ENCODE measurements around the gene ENTPD8. TPM values are rescaled to one million over a fixed set of nuclear protein-coding genes. Genes with fewer than 3 reads are reported as not detected.
A peak's percentile ranks its signal among the peaks of the same experiment; 100 is the strongest.

Gene ENTPD8
- not detected for total RNA-seq (2013)
- polyA plus RNA-seq = not detected
- polyA minus RNA-seq = not detected in 2 replicates
- total RNA-seq = 0 to 0.32 (median 0) reads per million in 11 experiments

GRCh38 chr9:137441289-137441934 lies at the start of gene ENTPD8:
Gene ENTPD8 (minus strand): TSS chr9:137441357. CDS start chr9:137438285, 3,072 bp downstream.
- H3K4me3 Mint-ChIP-seq = peak within 1 kb of the TSS in 1 of 2 donors; percentile 84
- H3K27me3 Mint-ChIP-seq (ENCODE audit: low read depth in 3 of 3) = peaks cover 11 to 29% (median 19%) of the 10 kb centered on the region in 3 donors
- no peak for TF ChIP-seq CTCF (IDR thresholded peaks at IDR 0.05)
- Histone ChIP-seq H4K20me1 (ENCODE audit: insufficient read depth, low read length) (no peaks in the 10 kb centered on the region), H3K9me3 (replicated peaks in 1 of 2; ENCODE audit: control insufficient read depth in 1 of 2, insufficient read depth in 1 of 2, low read length in 2 of 2) (peaks cover 0 to 5% of the 10 kb centered on the region in 2 donors), H3K9ac (ENCODE audit: insufficient read depth, low read length, poor library complexity, severe bottlenecking) (no peak within 1 kb of the TSS), H3K4me3 (replicated peaks in 1 of 3; ENCODE audit: low read depth in 2 of 3, low read length in 3 of 3) (peak within 1 kb of the TSS in 1 of 3 experiments; percentile 60), H3K27me3 (ENCODE audit: control insufficient read depth in 2 of 2, insufficient read depth in 2 of 2, low read length in 2 of 2) (peaks cover 5 to 11% of the 10 kb centered on the region in 2 donors), H3K79me2 (ENCODE audit: insufficient read depth, low read length) (no peaks in the 10 kb centered on the region), H2AFZ (ENCODE audit: insufficient read depth, low read depth, low read length, poor library complexity, severe bottlenecking) (no peak within 1 kb of the TSS), H3K4me1 (ENCODE audit: control insufficient read depth in 1 of 2, insufficient read depth in 2 of 2, low read length in 2 of 2) (peaks cover 20 to 24% of the 10 kb centered on the region in 2 donors), H3K4me2 (replicated peaks; ENCODE audit: extremely low read depth, low read length, poor library complexity, severe bottlenecking) (peak within 1 kb of the TSS; percentile 69), H3K27ac (ENCODE audit: low read depth in 1 of 2, low read length in 2 of 2) (no peak within 1 kb of the TSS), H3K36me3 (replicated peaks in 1 of 2; ENCODE audit: control insufficient read depth in 1 of 2, insufficient read depth in 2 of 2, low read length in 2 of 2) (no peaks in the 10 kb centered on the region)
- peaks cover 0 to 6% (median 3%) of the 10 kb centered on the region in 7 donors for H3K9me3 Mint-ChIP-seq
- intact Hi-C loops (cut with micrococcal nuclease) = loop anchor here in 1 of 2 donors (10.0 kb wide), 1 partner anchor 147 kb away; no protein-coding TSS in a partner anchor
- no peak for DNase-seq
- H3K36me3 Mint-ChIP-seq = peaks cover 0 to 2% of the 10 kb centered on the region in 2 donors
- peaks cover 23% of the 10 kb centered on the region for H3K4me1 Mint-ChIP-seq
- H3K27ac Mint-ChIP-seq = no peak within 1 kb of the TSS
- WGBS (ENCODE audit: insufficient coverage) = under 1% methylated on average over 28 of the region's 62 CpGs

GRCh38 chr9:137490532-137491186 lies 49.5 kb upstream of the ENTPD8 start:
- no peaks in the 10 kb centered on the region for H3K9me3 ChIP-seq (replicated peaks in 1 of 2; ENCODE audit: control insufficient read depth in 1 of 2, insufficient read depth in 1 of 2, low read length in 2 of 2)
- Mint-ChIP-seq H3K4me3 (no peak overlapping the region), H3K9me3 (peaks cover 0 to 4% (median 0%) of the 10 kb centered on the region in 7 donors), H3K27ac (peak overlapping the region in 1 of 7 donors; percentile 3), H3K36me3 (no peaks in the 10 kb centered on the region), H3K27me3 (ENCODE audit: low read depth in 3 of 3) (peaks cover 1 to 11% (median 4%) of the 10 kb centered on the region in 3 donors), H3K4me1 (peaks cover 12% of the 10 kb centered on the region)
- WGBS (ENCODE audit: insufficient coverage) = 93% methylated on average over 3 of the region's 9 CpGs
- H3K9ac ChIP-seq (ENCODE audit: insufficient read depth, low read length, poor library complexity, severe bottlenecking) = no peak overlapping the region
- no peaks in the 10 kb centered on the region for H4K20me1 ChIP-seq (ENCODE audit: insufficient read depth, low read length)
- TF ChIP-seq CTCF (IDR thresholded peaks at IDR 0.05) = no peak
- H3K4me1 ChIP-seq (ENCODE audit: control insufficient read depth in 1 of 2, insufficient read depth in 2 of 2, low read length in 2 of 2) = peaks cover 14 to 17% of the 10 kb centered on the region in 2 donors
- no peak overlapping the region for H3K27ac ChIP-seq (ENCODE audit: low read depth in 1 of 2, low read length in 2 of 2)
- intact Hi-C loops (cut with micrococcal nuclease) = no loop called here
- H2AFZ ChIP-seq (ENCODE audit: insufficient read depth, low read depth, low read length, poor library complexity, severe bottlenecking) = no peak overlapping the region
- H3K27me3 ChIP-seq (ENCODE audit: control insufficient read depth in 2 of 2, insufficient read depth in 2 of 2, low read length in 2 of 2) = no peaks in the 10 kb centered on the region
- no peaks in the 10 kb centered on the region for H3K36me3 ChIP-seq (replicated peaks in 1 of 2; ENCODE audit: control insufficient read depth in 1 of 2, insufficient read depth in 2 of 2, low read length in 2 of 2)
- H3K79me2 ChIP-seq (ENCODE audit: insufficient read depth, low read length) = no peaks in the 10 kb centered on the region
- H3K4me2 ChIP-seq (replicated peaks; ENCODE audit: extremely low read depth, low read length, poor library complexity, severe bottlenecking) = no peak overlapping the region
- no peak overlapping the region for H3K4me3 ChIP-seq (replicated peaks in 1 of 3; ENCODE audit: low read depth in 2 of 3, low read length in 3 of 3)
- DNase-seq = no peak

All from CD14-positive monocyte (primary cell).